Liver (tissue), 3 donors: Measurements from ENCODE around the gene STIM2.

Experiments used
- ATF3 ChIP-seq: IDR thresholded peaks from 2 replicates; pipeline ENCODE4 v1.6.1; 2016; ENCODE audit warnings: antibody characterized with exemption
- CTCF ChIP-seq: fragments of 150-350 bp; IDR thresholded peaks from 2 replicates; pipeline ENCODE4 v1.5.1; 2017; ENCODE audit warnings: improper control_type of control experiment, low read depth, low read length; ENCODE audit not compliant: missing input control
- FOXA1 ChIP-seq: IDR thresholded peaks from 2 replicates; pipeline ENCODE4 v1.6.1; 2016; ENCODE audit warnings: antibody characterized with exemption
- GABPA ChIP-seq, 2 donors: IDR thresholded peaks in 1 of 2; conservative IDR thresholded peaks in 1 of 2; 2 replicates each; pipeline ENCODE4 v1.6.1; 2016; ENCODE audit warnings: antibody characterized with exemption in 2 of 2, mild to moderate bottlenecking in 1 of 2, moderate library complexity in 1 of 2
- HNF4A ChIP-seq, 2 donors: conservative IDR thresholded peaks; 2 replicates each; pipeline ENCODE4 v1.6.1; 2016; ENCODE audit warnings: antibody characterized with exemption in 2 of 2, mild to moderate bottlenecking in 2 of 2
- JUND ChIP-seq, 2 donors: IDR thresholded peaks; 2 replicates each; pipeline ENCODE4 v1.6.1; 2016; ENCODE audit warnings: antibody characterized with exemption in 2 of 2
- MAX ChIP-seq: IDR thresholded peaks from 2 replicates; pipeline ENCODE4 v1.6.1; 2016; ENCODE audit warnings: antibody characterized with exemption
- NR2F2 ChIP-seq: IDR thresholded peaks from 2 replicates; pipeline ENCODE4 v1.6.1; 2016; ENCODE audit warnings: antibody characterized with exemption
- RAD21 ChIP-seq, 2 donors: IDR thresholded peaks; 2 replicates each; pipeline ENCODE4 v1.6.1; 2016; ENCODE audit warnings: antibody characterized with exemption in 2 of 2, mild to moderate bottlenecking in 2 of 2
- REST ChIP-seq: IDR thresholded peaks from 2 replicates; pipeline ENCODE4 v1.6.1; 2016; ENCODE audit warnings: antibody characterized with exemption, mild to moderate bottlenecking
- SP1 ChIP-seq: IDR thresholded peaks from 2 replicates; pipeline ENCODE4 v1.6.1; 2018; ENCODE audit warnings: antibody characterized with exemption, mild to moderate bottlenecking
- TAF1 ChIP-seq: conservative IDR thresholded peaks from 2 replicates; pipeline ENCODE4 v1.6.1; 2016; ENCODE audit warnings: antibody characterized with exemption, mild to moderate bottlenecking
- YY1 ChIP-seq: IDR thresholded peaks from 2 replicates; pipeline ENCODE4 v1.6.1; 2016; ENCODE audit warnings: antibody characterized with exemption, mild to moderate bottlenecking
- ZBTB33 ChIP-seq: IDR thresholded peaks from 2 replicates; pipeline ENCODE4 v1.6.1; 2016; ENCODE audit warnings: antibody characterized with exemption
- donor health status: healthy.
- donor health status: healthy.

GRCh38 chr4:26900765-26901164 is 40.1 kb downstream of the STIM2 start:
- no peak for TF ChIP-seq ATF3
- no peak for TF ChIP-seq YY1
- no peak for TF ChIP-seq CTCF
- TF ChIP-seq MAX: no peak
- no peak for TF ChIP-seq GABPA (IDR thresholded peaks at IDR 0.05 in 1 of 2, conservative IDR thresholded peaks at IDR 0.05 in 1 of 2)
- no peak for TF ChIP-seq FOXA1
- no peak for TF ChIP-seq ZBTB33
- no peak for TF ChIP-seq JUND (IDR thresholded peaks at IDR 0.05)
- TF ChIP-seq TAF1: no peak
- TF ChIP-seq NR2F2: no peak
- no peak for TF ChIP-seq SP1
- TF ChIP-seq REST: no peak
- TF ChIP-seq HNF4A (conservative IDR thresholded peaks at IDR 0.05): no peak
- no peak for TF ChIP-seq RAD21 (IDR thresholded peaks at IDR 0.05)
